ENCODE results near the gene STUM. TPM values are rescaled to one million over a fixed set of nuclear protein-coding genes. Genes with fewer than 3 reads are reported as not detected.

STUM gene
- total and polyA plus RNA-seq, 2 experiments from 2014 or later: 0.07 TPM; not detected in 1

GRCh38 chr1:226571893-226572292, 23.3 kb downstream of the STUM start:
- no peak for DNase-seq (ENCODE audit: low spot score)
- Histone ChIP-seq H2AFZ (no peak overlapping the region), H3K36me3 (replicated peaks; ENCODE audit: insufficient read depth, low read depth) (no peaks in the 10 kb centered on the region), H3K4me2 (no peak overlapping the region), H3K9me2 (replicated peaks; ENCODE audit: insufficient read depth) (no peaks in the 10 kb centered on the region), H3K27me3 (no peaks in the 10 kb centered on the region), H3K9me3 (ENCODE audit: low read depth) (no peaks in the 10 kb centered on the region), H3K27ac (no peak overlapping the region), H3K4me1 (ENCODE audit: insufficient read depth) (no peaks in the 10 kb centered on the region), H4K20me1 (ENCODE audit: insufficient read depth, poor library complexity, severe bottlenecking) (no peaks in the 10 kb centered on the region), H3K79me2 (no peaks in the 10 kb centered on the region), H3K4me3 (no peak overlapping the region)
- WGBS (ENCODE audit: low lambda C conversion rate, missing lambda C conversion rate): 76% methylated on average over 6 of the region's 6 CpGs
- TF ChIP-seq EZH2 (IDR thresholded peaks at IDR 0.05; ENCODE audit: borderline replicate concordance) (no peak), EZH2phosphoT487 (IDR thresholded peaks at IDR 0.05; ENCODE audit: low read depth, severe bottlenecking, unreplicated experiment) (no peak)
- TF ChIP-seq, protein P1, sequence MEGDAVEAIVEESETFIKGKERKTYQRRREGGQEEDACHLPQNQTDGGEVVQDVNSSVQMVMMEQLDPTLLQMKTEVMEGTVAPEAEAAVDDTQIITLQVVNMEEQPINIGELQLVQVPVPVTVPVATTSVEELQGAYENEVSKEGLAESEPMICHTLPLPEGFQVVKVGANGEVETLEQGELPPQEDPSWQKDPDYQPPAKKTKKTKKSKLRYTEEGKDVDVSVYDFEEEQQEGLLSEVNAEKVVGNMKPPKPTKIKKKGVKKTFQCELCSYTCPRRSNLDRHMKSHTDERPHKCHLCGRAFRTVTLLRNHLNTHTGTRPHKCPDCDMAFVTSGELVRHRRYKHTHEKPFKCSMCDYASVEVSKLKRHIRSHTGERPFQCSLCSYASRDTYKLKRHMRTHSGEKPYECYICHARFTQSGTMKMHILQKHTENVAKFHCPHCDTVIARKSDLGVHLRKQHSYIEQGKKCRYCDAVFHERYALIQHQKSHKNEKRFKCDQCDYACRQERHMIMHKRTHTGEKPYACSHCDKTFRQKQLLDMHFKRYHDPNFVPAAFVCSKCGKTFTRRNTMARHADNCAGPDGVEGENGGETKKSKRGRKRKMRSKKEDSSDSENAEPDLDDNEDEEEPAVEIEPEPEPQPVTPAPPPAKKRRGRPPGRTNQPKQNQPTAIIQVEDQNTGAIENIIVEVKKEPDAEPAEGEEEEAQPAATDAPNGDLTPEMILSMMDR (IDR thresholded peaks at IDR 0.05; ENCODE audit: poor library complexity): no peak

DNA sequence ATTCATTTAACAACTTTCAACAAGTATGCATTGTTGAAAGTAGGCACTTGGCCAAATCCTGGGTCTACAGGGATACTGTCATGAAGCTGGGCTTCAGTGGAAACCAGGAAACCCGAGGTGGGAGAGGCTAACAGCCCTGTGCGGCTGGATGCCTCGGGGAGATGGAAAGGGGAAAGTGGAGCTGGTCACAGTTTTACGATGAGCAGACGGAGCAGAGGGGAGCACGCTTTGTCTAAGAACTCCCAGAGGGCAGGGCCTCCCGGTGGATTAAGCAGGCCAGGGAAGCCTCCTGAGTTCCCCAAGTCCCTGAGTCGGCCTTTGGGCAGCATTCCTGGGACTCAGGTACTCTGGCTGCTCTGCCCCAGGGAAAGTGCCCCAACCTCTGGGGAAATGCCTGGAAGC, 23.8 kb downstream of the STUM start:
- Histone ChIP-seq H3K27ac (no peak overlapping the region), H3K9me2 (replicated peaks; ENCODE audit: insufficient read depth) (no peaks in the 10 kb centered on the region), H3K9me3 (ENCODE audit: low read depth) (no peaks in the 10 kb centered on the region), H4K20me1 (ENCODE audit: insufficient read depth, poor library complexity, severe bottlenecking) (no peaks in the 10 kb centered on the region), H3K4me1 (ENCODE audit: insufficient read depth) (no peaks in the 10 kb centered on the region), H3K79me2 (no peaks in the 10 kb centered on the region), H3K4me2 (no peak overlapping the region), H3K27me3 (no peaks in the 10 kb centered on the region), H3K4me3 (no peak overlapping the region), H3K36me3 (replicated peaks; ENCODE audit: insufficient read depth, low read depth) (no peaks in the 10 kb centered on the region), H2AFZ (no peak overlapping the region)
- no peak for DNase-seq (ENCODE audit: low spot score)
- no peak for TF ChIP-seq EZH2phosphoT487 (IDR thresholded peaks at IDR 0.05; ENCODE audit: low read depth, severe bottlenecking, unreplicated experiment)
- TF ChIP-seq, protein P1 (IDR thresholded peaks at IDR 0.05; ENCODE audit: poor library complexity): no peak
- TF ChIP-seq EZH2 (IDR thresholded peaks at IDR 0.05; ENCODE audit: borderline replicate concordance): no peak
- WGBS (ENCODE audit: low lambda C conversion rate, missing lambda C conversion rate): 63% methylated on average over 8 of the region's 8 CpGs

- TF ChIP-seq EZH2phosphoT487 (IDR thresholded peaks at IDR 0.05; ENCODE audit: low read depth, severe bottlenecking, unreplicated experiment): no peak
- no peak for TF ChIP-seq EZH2 (IDR thresholded peaks at IDR 0.05; ENCODE audit: borderline replicate concordance)
- TF ChIP-seq, protein P1 (IDR thresholded peaks at IDR 0.05; ENCODE audit: poor library complexity): no peak
- no peak overlapping the region for H3K27ac ChIP-seq
- H3K27me3 ChIP-seq: no peaks in the 10 kb centered on the region
- 53% methylated on average over 2 of the region's 2 CpGs for WGBS (ENCODE audit: low lambda C conversion rate, missing lambda C conversion rate)
- DNase-seq (ENCODE audit: low spot score): no peak
- H3K4me1 ChIP-seq (ENCODE audit: insufficient read depth): no peaks in the 10 kb centered on the region
- H3K4me2 ChIP-seq: no peak overlapping the region
- no peaks in the 10 kb centered on the region for H3K9me2 ChIP-seq (replicated peaks; ENCODE audit: insufficient read depth)
- no peaks in the 10 kb centered on the region for H4K20me1 ChIP-seq (ENCODE audit: insufficient read depth, poor library complexity, severe bottlenecking)
- no peaks in the 10 kb centered on the region for H3K9me3 ChIP-seq (ENCODE audit: low read depth)
- no peaks in the 10 kb centered on the region for H3K36me3 ChIP-seq (replicated peaks; ENCODE audit: insufficient read depth, low read depth)
- H3K4me3 ChIP-seq: no peak overlapping the region
- no peaks in the 10 kb centered on the region for H3K79me2 ChIP-seq
- H2AFZ ChIP-seq: no peak overlapping the region
Measured at GRCh38 chr1:226574044-226574443, 25.5 kb downstream of the STUM start.
